ENCODE data around the gene FXYD2. TPM values are rescaled to one million over a fixed set of nuclear protein-coding genes. Genes with fewer than 3 reads are reported as not detected.

FXYD2 gene
- total and polyA plus RNA-seq, 2 donors (not counting 3 experiments of a cell fraction or from before 2014, with no cell fraction given) = 0.99 to 1.8 TPM

GRCh38 chr11:117827521-117828511, 3.3 kb upstream of the FXYD2 start:
- Histone ChIP-seq H3K27ac (ENCODE audit: insufficient read depth, low read depth, low read length) (no peak overlapping the region), H3K4me2 (ENCODE audit: insufficient read depth, low read length) (no peak overlapping the region), H2AFZ (ENCODE audit: low read depth, low read length) (no peak overlapping the region), H3K4me1 (ENCODE audit: control insufficient read depth, extremely low read depth, insufficient read depth, low read length) (peaks cover 36% of the 10 kb centered on the region), H3K9me1 (replicated peaks; ENCODE audit: control insufficient read depth, extremely low read depth, insufficient read depth, low read length) (no peaks in the 10 kb centered on the region), H3K9me3 (replicated peaks; ENCODE audit: control insufficient read depth, insufficient read depth, low read length) (no peaks in the 10 kb centered on the region), H3K9ac (replicated peaks; ENCODE audit: extremely low read depth, insufficient read depth, low read length) (no peak overlapping the region), H3K36me3 (ENCODE audit: control insufficient read depth in 2 of 2, extremely low read depth in 1 of 2, insufficient read depth in 2 of 2, low read length in 2 of 2) (no peaks in the 10 kb centered on the region), H4K20me1 (replicated peaks; ENCODE audit: control insufficient read depth, extremely low read depth, insufficient read depth, low read length) (no peaks in the 10 kb centered on the region), H3K27me3 (ENCODE audit: control insufficient read depth in 2 of 2, insufficient read depth in 2 of 2, low read length in 2 of 2) (no peaks in the 10 kb centered on the region), H3K4me3 (replicated peaks in 1 of 3; ENCODE audit: insufficient read depth in 1 of 3, low read depth in 1 of 3, low read length in 3 of 3) (no peak overlapping the region), H3K79me2 (ENCODE audit: control insufficient read depth, insufficient read depth, low read length) (no peaks in the 10 kb centered on the region)
- no peak for TF ChIP-seq CTCF (IDR thresholded peaks at IDR 0.05; ENCODE audit: extremely low read depth in 1 of 2, insufficient read depth in 1 of 2, low read depth in 1 of 2, low read length in 2 of 2)
- TF ChIP-seq MAX (IDR thresholded peaks at IDR 0.05; ENCODE audit: insufficient read depth, insufficient read length) = no peak
- TF ChIP-seq JUN (IDR thresholded peaks at IDR 0.05; ENCODE audit: borderline replicate concordance, insufficient read depth, insufficient read length, low read depth) = no peak
- TF ChIP-seq GATA2 (IDR thresholded peaks at IDR 0.05; ENCODE audit: insufficient read depth, insufficient read length, low read depth, low read length) = no peak
- TF ChIP-seq POLR2AphosphoS5 (IDR thresholded peaks at IDR 0.05; ENCODE audit: insufficient read depth, low read depth, low read length) = no peak
- no peak for TF ChIP-seq POLR2A (IDR thresholded peaks at IDR 0.05; ENCODE audit: low read depth, low read length)
- TF ChIP-seq EZH2 (IDR thresholded peaks at IDR 0.05; ENCODE audit: borderline replicate concordance, low read depth, low read length, severe bottlenecking) = no peak
- TF ChIP-seq MYC (IDR thresholded peaks at IDR 0.05; ENCODE audit: low read depth, low read length) = no peak
- no peak for TF ChIP-seq FOS (IDR thresholded peaks at IDR 0.05; ENCODE audit: borderline replicate concordance, insufficient read depth, low read length)
- no peak for DNase-seq (ENCODE audit: low read depth, low spot score)
- dilution Hi-C loops (cut with MboI; ENCODE audit: extremely low pct_ligation_motif_present, low sequenced_read_pairs) (no loop called here), intact Hi-C loops (cut with micrococcal nuclease) (no loop called here)
- BruUV-seq (replicated peaks) = no TSS peak
- ChIA-PET POLR2A (no interaction called here), CTCF (interaction anchor here (1.0 to 3.7 kb wide), 7 partner anchors 9 to 225 kb away, joined by 3 to 34 read pairs (median 5); no protein-coding TSS in a partner anchor)
- no peak for FAIRE-seq

All from endothelial cell of umbilical vein (primary cell).